ENCODE measurements around the gene PXDN. TPM values are rescaled to one million over a fixed set of nuclear protein-coding genes. Genes with fewer than 3 reads are reported as not detected.

The PXDN gene
- total and polyA plus RNA-seq, 2 donors (not counting 3 experiments of a cell fraction or from before 2014, with no cell fraction given) = 231 to 308 TPM

GRCh38 chr2:1585635-1586034 is 158.7 kb downstream of the PXDN start:
- Histone ChIP-seq H3K36me3 (ENCODE audit: control insufficient read depth in 2 of 2, extremely low read depth in 1 of 2, insufficient read depth in 2 of 2, low read length in 2 of 2) (no peaks in the 10 kb centered on the region), H3K27ac (ENCODE audit: insufficient read depth, low read depth, low read length) (no peak overlapping the region), H3K9me1 (replicated peaks; ENCODE audit: control insufficient read depth, extremely low read depth, insufficient read depth, low read length) (no peaks in the 10 kb centered on the region), H3K4me1 (ENCODE audit: control insufficient read depth, extremely low read depth, insufficient read depth, low read length) (peaks cover under 1% of the 10 kb centered on the region), H2AFZ (ENCODE audit: low read depth, low read length) (no peak overlapping the region), H3K9ac (replicated peaks; ENCODE audit: extremely low read depth, insufficient read depth, low read length) (no peak overlapping the region), H3K79me2 (ENCODE audit: control insufficient read depth, insufficient read depth, low read length) (no peaks in the 10 kb centered on the region), H3K4me2 (ENCODE audit: insufficient read depth, low read length) (no peak overlapping the region), H4K20me1 (replicated peaks; ENCODE audit: control insufficient read depth, extremely low read depth, insufficient read depth, low read length) (no peaks in the 10 kb centered on the region), H3K9me3 (replicated peaks; ENCODE audit: control insufficient read depth, insufficient read depth, low read length) (no peaks in the 10 kb centered on the region), H3K4me3 (replicated peaks in 1 of 3; ENCODE audit: insufficient read depth in 1 of 3, low read depth in 1 of 3, low read length in 3 of 3) (no peak overlapping the region), H3K27me3 (ENCODE audit: control insufficient read depth in 2 of 2, insufficient read depth in 2 of 2, low read length in 2 of 2) (no peaks in the 10 kb centered on the region)
- FAIRE-seq (no peak), DNase-seq (ENCODE audit: low read depth, low spot score) (no peak)
- dilution Hi-C loops (cut with MboI; ENCODE audit: extremely low pct_ligation_motif_present, low sequenced_read_pairs) = no loop called here
- intact Hi-C loops (cut with micrococcal nuclease) = no loop called here
- CTCF ChIA-PET = interaction anchor here (1.7 kb wide), 1 partner anchor 35 kb away, joined by 8 read pairs; no protein-coding TSS in a partner anchor
- no peak for TF ChIP-seq POLR2AphosphoS5 (IDR thresholded peaks at IDR 0.05; ENCODE audit: insufficient read depth, low read depth, low read length)
- no peak for TF ChIP-seq JUN (IDR thresholded peaks at IDR 0.05; ENCODE audit: borderline replicate concordance, insufficient read depth, insufficient read length, low read depth)
- no peak for TF ChIP-seq MAX (IDR thresholded peaks at IDR 0.05; ENCODE audit: insufficient read depth, insufficient read length)
- no peak for TF ChIP-seq GATA2 (IDR thresholded peaks at IDR 0.05; ENCODE audit: insufficient read depth, insufficient read length, low read depth, low read length)
- POLR2A ChIA-PET = no interaction called here
- BruUV-seq (replicated peaks) = no TSS peak

GRCh38 chr2:1584691-1585485 is 159.4 kb downstream of the PXDN start:
- dilution Hi-C loops (cut with MboI; ENCODE audit: extremely low pct_ligation_motif_present, low sequenced_read_pairs) (no loop called here), intact Hi-C loops (cut with micrococcal nuclease) (no loop called here)
- TF ChIP-seq GATA2 (IDR thresholded peaks at IDR 0.05; ENCODE audit: insufficient read depth, insufficient read length, low read depth, low read length) = no peak
- TF ChIP-seq CTCF (IDR thresholded peaks at IDR 0.05; ENCODE audit: extremely low read depth in 1 of 2, insufficient read depth in 1 of 2, low read depth in 1 of 2, low read length in 2 of 2) = no peak
- no peak for TF ChIP-seq FOS (IDR thresholded peaks at IDR 0.05; ENCODE audit: borderline replicate concordance, insufficient read depth, low read length)
- TF ChIP-seq EZH2 (IDR thresholded peaks at IDR 0.05; ENCODE audit: borderline replicate concordance, low read depth, low read length, severe bottlenecking) = no peak
- TF ChIP-seq JUN (IDR thresholded peaks at IDR 0.05; ENCODE audit: borderline replicate concordance, insufficient read depth, insufficient read length, low read depth) = no peak
- TF ChIP-seq POLR2AphosphoS5 (IDR thresholded peaks at IDR 0.05; ENCODE audit: insufficient read depth, low read depth, low read length) = no peak
- TF ChIP-seq MAX (IDR thresholded peaks at IDR 0.05; ENCODE audit: insufficient read depth, insufficient read length) = no peak
- no peak for TF ChIP-seq MYC (IDR thresholded peaks at IDR 0.05; ENCODE audit: low read depth, low read length)
- no peak for TF ChIP-seq POLR2A (IDR thresholded peaks at IDR 0.05; ENCODE audit: low read depth, low read length)
- no peak overlapping the region for H3K4me2 ChIP-seq (ENCODE audit: insufficient read depth, low read length)
- no TSS peak for BruUV-seq (replicated peaks)
- no peaks in the 10 kb centered on the region for H3K36me3 ChIP-seq (ENCODE audit: control insufficient read depth in 2 of 2, extremely low read depth in 1 of 2, insufficient read depth in 2 of 2, low read length in 2 of 2)
- POLR2A ChIA-PET = no interaction called here
- no peaks in the 10 kb centered on the region for H3K4me1 ChIP-seq (ENCODE audit: control insufficient read depth, extremely low read depth, insufficient read depth, low read length)
- no peak overlapping the region for H3K9ac ChIP-seq (replicated peaks; ENCODE audit: extremely low read depth, insufficient read depth, low read length)
- no peaks in the 10 kb centered on the region for H3K9me1 ChIP-seq (replicated peaks; ENCODE audit: control insufficient read depth, extremely low read depth, insufficient read depth, low read length)
- H3K4me3 ChIP-seq (replicated peaks in 1 of 3; ENCODE audit: insufficient read depth in 1 of 3, low read depth in 1 of 3, low read length in 3 of 3) = no peak overlapping the region
- CTCF ChIA-PET = interaction anchor here (0.6 kb wide), 1 partner anchor 34 kb away, joined by 3 read pairs; no protein-coding TSS in a partner anchor
- FAIRE-seq = no peak
- DNase-seq (ENCODE audit: low read depth, low spot score) = no peak
- H3K27ac ChIP-seq (ENCODE audit: insufficient read depth, low read depth, low read length) = no peak overlapping the region
- H3K79me2 ChIP-seq (ENCODE audit: control insufficient read depth, insufficient read depth, low read length) = no peaks in the 10 kb centered on the region
- H3K27me3 ChIP-seq (ENCODE audit: control insufficient read depth in 2 of 2, insufficient read depth in 2 of 2, low read length in 2 of 2) = no peaks in the 10 kb centered on the region
- no peaks in the 10 kb centered on the region for H3K9me3 ChIP-seq (replicated peaks; ENCODE audit: control insufficient read depth, insufficient read depth, low read length)
- H2AFZ ChIP-seq (ENCODE audit: low read depth, low read length) = no peak overlapping the region
- H4K20me1 ChIP-seq (replicated peaks; ENCODE audit: control insufficient read depth, extremely low read depth, insufficient read depth, low read length) = no peaks in the 10 kb centered on the region
